Cardiac atrium fibroblast (primary cell): ENCODE results near the gene DBET. TPM values are rescaled to one million over a fixed set of nuclear protein-coding genes. Genes with fewer than 3 reads are reported as not detected.

Experiments used
- total RNA-seq: library from RNA; depleted of rRNA; stranded (reverse); fragments of >200 nt; gene quantifications from 2 replicates; pipeline ENCODE4 v1.2.3, GENCODE V29; 2015

DBET gene
- total RNA-seq, result not detected in 2 replicates

DNA sequence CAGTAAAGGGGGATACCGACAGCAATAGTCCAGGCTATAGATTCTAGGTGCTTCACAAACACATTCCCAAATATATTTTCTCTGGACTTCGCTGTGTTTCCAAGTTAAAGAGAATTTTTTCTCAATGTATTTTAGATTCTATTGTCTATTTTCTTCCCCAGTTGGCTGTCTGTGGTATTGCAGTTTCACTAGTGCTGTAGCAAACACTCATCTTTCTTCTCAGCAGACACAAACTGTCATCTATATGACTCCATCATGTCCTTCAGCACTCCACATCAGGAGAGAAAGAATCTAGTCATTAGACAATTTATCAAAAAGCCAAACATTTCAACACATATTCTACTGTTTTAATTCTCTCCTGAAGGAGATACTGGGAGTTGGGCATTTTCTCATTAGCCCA, at the start of gene DBET:
TSS of gene DBET (plus strand) at position 161 of the 400 bp plus-strand sequence.

DNA sequence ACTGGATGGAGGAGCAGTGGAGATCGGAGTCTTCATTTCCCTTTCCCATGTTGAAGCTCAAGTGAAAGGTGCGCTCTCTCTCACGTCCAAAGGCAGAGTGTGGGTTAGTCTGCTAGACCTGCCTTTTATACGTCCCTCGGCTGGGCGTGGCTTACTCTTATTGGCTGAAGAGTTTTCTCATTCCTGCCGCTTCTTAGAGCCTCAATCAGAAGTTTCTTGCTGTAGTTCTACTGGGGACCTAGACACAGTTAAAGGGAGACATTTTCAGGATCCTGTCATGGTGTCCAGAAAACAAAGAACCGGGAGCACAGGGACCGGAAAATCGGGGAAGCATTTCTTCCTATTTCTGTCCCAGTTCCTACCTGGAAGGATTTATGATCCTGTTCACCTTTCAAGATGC, 37.1 kb upstream of the DBET start, which contains the start of gene FRG2:
TSS of gene FRG2 (minus strand) at position 101 of the 400 bp plus-strand sequence. CDS start at position 49, 52 bp downstream.

Other genes with a start within 250 kb of the DBET start
- gene FRG1, start 123.6 kb upstream of the DBET start, total RNA-seq, result 16.8 and 25.9 TPM in 2 replicates
- gene FRG2, start 37.2 kb upstream of the DBET start, total RNA-seq, result not detected in 2 replicates
- gene DUX4, start 109.3 kb downstream of the DBET start, total RNA-seq, result not detected in 2 replicates